ENCODE results near the gene FFAR3. TPM values are rescaled to one million over a fixed set of nuclear protein-coding genes. Genes with fewer than 3 reads are reported as not detected.
A peak's percentile ranks its signal among the peaks of the same experiment; 100 is the strongest.

FFAR3 gene
- total and polyA plus RNA-seq, 9 of the 15 experiments (the other 6 are each of a cell fraction or from before 2014, with no cell fraction given) = not detected

DNA sequence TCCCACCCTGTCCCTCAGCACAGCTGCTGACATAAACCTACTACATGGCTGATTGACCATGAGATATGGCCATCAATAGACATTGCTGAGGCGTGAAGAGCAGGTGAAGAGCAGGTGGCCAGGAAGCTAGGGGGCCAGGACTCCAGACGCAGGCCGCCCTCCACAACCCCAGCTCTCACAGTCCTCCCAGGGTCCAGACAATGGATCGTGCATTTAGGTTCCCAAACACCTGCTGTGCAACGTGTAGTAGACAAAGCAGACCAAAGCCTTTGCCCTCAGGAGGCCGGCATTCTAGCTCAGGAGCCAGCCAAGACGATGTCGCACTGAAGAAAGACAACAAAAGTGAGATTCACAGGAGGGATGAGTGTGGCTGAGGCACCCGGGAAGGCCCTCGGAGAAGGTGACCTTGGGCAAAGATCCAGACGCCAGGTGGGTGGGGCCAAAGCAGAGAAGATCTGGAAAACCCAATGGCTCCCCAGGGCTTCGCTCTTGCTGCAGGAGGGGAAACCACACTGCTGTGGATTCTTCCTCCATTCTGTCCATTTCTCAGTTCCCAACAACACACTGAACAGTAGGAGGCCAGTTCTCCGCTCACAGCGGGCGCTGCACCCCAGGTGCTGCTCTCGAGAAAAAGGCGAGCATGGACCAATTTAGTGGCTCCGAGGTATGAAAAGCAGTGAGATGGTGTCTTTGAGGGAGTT is 9.2 kb upstream of the FFAR3 start (continued):
- no peak for TF ChIP-seq RBM34 (IDR thresholded peaks at IDR 0.05; ENCODE audit: borderline replicate concordance, insufficient read depth, low read length)
- TF ChIP-seq, protein P1, sequence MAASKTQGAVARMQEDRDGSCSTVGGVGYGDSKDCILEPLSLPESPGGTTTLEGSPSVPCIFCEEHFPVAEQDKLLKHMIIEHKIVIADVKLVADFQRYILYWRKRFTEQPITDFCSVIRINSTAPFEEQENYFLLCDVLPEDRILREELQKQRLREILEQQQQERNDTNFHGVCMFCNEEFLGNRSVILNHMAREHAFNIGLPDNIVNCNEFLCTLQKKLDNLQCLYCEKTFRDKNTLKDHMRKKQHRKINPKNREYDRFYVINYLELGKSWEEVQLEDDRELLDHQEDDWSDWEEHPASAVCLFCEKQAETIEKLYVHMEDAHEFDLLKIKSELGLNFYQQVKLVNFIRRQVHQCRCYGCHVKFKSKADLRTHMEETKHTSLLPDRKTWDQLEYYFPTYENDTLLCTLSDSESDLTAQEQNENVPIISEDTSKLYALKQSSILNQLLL (CRISPR knock-in tag; IDR thresholded peaks at IDR 0.05; ENCODE audit: borderline replicate concordance) = no peak
- TF ChIP-seq ZFP36 (IDR thresholded peaks at IDR 0.05; ENCODE audit: low read depth, low read length, partially characterized antibody) = no peak

- FAIRE-seq (no peak), ATAC-seq (no peak), DNase-seq (ENCODE audit: extremely low read depth in 1 of 4, low spot score in 3 of 4) (peak in 1 of 4 experiments; percentile 4)
- BruUV-seq (replicated peaks) = no TSS peak
- Histone ChIP-seq H2AFZ (ENCODE audit: low read depth, low read length) (no peak overlapping the region), H4K20me1 (replicated peaks; ENCODE audit: control insufficient read depth, insufficient read depth, low read length) (no peaks in the 10 kb centered on the region), H3K79me2 (ENCODE audit: control insufficient read depth, insufficient read depth, low read length) (no peaks in the 10 kb centered on the region), H3K36me3 (ENCODE audit: control insufficient read depth, insufficient read depth, low read length) (no peaks in the 10 kb centered on the region), H3K4me2 (ENCODE audit: insufficient read depth, low read length) (no peak overlapping the region), H3K9me3 (replicated peaks; ENCODE audit: control insufficient read depth, insufficient read depth, low read depth, low read length) (no peaks in the 10 kb centered on the region), H3K27me3 (ENCODE audit: control insufficient read depth in 2 of 2, insufficient read depth in 2 of 2, low read length in 2 of 2) (peaks cover under 1 to 3% of the 10 kb centered on the region in 2 experiments; a peak in 1 of 5 replicates), H3K27ac (ENCODE audit: extremely low read depth, low read depth, low read length) (no peak overlapping the region), H3K9ac (ENCODE audit: insufficient read depth in 1 of 2, low read depth in 2 of 2, low read length in 2 of 2) (no peak overlapping the region), H3K4me1 (replicated peaks in 1 of 2; ENCODE audit: control insufficient read depth in 2 of 2, insufficient read depth in 2 of 2, low read length in 2 of 2) (peaks cover 12 to 36% of the 10 kb centered on the region in 2 experiments; a peak in 4 of 5 replicates), H3K4me3 (no peak overlapping the region), H3K9me1 (ENCODE audit: control insufficient read depth, insufficient read depth, low read length) (no peaks in the 10 kb centered on the region)
- ChIA-PET POLR2A (interaction anchor here (0.5 to 1.0 kb wide), 3 partner anchors 14 to 554 kb away, joined by 3 read pairs; no protein-coding TSS in a partner anchor), CTCF (ENCODE audit: low intra/inter-chr PET ratio) (no interaction called here)
- in situ Hi-C loops (cut with MboI) (no loop called here), intact Hi-C loops (cut with micrococcal nuclease) (no loop called here)
- 15% methylated on average over 14 of the region's 17 CpGs for WGBS (ENCODE audit: insufficient coverage, low coverage, missing lambda C conversion rate)
- TF ChIP-seq THAP12 (CRISPR knock-in tag; IDR thresholded peaks at IDR 0.05) (no peak), PML (IDR thresholded peaks at IDR 0.05; ENCODE audit: low read length) (no peak), THRAP3 (IDR thresholded peaks at IDR 0.05; ENCODE audit: borderline replicate concordance) (no peak), HNRNPK (IDR thresholded peaks at IDR 0.05; ENCODE audit: low read depth, low read length, poor library complexity, severe bottlenecking) (no peak), TEAD1 (CRISPR knock-in tag; IDR thresholded peaks at IDR 0.05) (no peak), HDAC8 (tag; IDR thresholded peaks at IDR 0.05) (no peak)
- TF ChIP-seq, protein P2, sequence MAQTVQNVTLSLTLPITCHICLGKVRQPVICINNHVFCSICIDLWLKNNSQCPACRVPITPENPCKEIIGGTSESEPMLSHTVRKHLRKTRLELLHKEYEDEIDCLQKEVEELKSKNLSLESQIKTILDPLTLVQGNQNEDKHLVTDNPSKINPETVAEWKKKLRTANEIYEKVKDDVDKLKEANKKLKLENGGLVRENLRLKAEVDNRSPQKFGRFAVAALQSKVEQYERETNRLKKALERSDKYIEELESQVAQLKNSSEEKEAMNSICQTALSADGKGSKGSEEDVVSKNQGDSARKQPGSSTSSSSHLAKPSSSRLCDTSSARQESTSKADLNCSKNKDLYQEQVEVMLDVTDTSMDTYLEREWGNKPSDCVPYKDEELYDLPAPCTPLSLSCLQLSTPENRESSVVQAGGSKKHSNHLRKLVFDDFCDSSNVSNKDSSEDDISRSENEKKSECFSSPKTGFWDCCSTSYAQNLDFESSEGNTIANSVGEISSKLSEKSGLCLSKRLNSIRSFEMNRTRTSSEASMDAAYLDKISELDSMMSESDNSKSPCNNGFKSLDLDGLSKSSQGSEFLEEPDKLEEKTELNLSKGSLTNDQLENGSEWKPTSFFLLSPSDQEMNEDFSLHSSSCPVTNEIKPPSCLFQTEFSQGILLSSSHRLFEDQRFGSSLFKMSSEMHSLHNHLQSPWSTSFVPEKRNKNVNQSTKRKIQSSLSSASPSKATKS (CRISPR knock-in tag; IDR thresholded peaks at IDR 0.05) = no peak
Observed at GRCh38 chr19:35349614-35350521, 8.4 kb upstream of the FFAR3 start.
